CD4-positive, alpha-beta T cell treated with Interleukin-10 for 1 hour (primary cell): ENCODE results near the gene MTUS2.

Experiments
- DNase-seq: peaks from one replicate; pipeline ENCODE4 v3.0.0-alpha.2; 2020

The MTUS2 gene

GRCh38 chr13:29428310-29429181, 608.4 kb downstream of the MTUS2 start:
- no peak for DNase-seq

GRCh38 chr13:29429286-29429900, 609.3 kb downstream of the MTUS2 start:
- DNase-seq: no peak

GRCh38 chr13:29434217-29434945, 614.2 kb downstream of the MTUS2 start:
- no peak for DNase-seq

GRCh38 chr13:29435125-29435911, 615.2 kb downstream of the MTUS2 start:
- DNase-seq: no peak

- no peak for DNase-seq
These were observed 616.2 kb downstream of the MTUS2 start for GRCh38 chr13:29436291-29436690.

DNA sequence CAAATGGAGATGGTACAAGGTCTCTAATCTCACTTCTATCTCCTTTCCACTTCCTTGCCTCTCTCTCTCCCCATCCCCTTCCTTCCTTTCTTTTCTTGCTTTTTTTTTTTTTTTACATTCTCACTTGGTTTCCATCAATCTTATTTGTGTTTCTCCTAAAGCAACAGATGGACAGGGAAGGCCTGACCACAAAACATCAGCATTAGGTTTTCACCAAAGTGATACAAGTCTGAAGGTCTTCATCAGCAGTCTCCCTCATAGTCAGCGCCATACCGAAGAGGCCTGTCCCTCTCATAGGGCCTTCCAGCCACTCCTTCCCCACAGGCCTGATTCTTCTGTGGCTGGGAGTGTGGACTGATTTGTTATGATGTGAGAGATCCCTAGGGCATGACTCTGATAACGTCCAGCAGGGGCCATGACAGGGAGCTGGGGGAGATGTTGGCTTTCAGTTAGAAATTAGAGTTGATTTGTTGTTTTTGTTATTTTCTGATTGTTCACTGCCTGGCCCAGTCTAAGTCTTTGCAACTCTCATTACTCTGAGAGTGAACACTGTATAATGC, 616.7 kb downstream of the MTUS2 start:
- DNase-seq: no peak

DNA sequence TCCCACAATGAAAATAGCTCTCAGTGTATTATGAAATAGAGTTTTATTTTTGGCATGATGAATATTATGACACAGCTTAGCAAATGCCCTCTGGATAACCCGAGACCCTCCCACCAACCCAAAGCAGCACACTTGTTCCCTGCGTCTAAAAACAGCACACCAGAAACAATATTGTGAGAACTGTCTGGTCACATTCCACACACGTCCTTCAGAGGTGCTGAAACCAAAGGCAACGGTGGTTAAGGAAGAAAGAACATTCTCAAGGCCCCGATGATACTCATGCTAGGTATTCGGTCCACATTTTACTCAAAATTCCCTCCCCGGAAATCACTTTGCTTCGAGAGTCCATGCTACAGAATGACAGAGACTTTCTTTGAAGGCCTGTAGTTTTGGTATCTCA, 618.6 kb downstream of the MTUS2 start:
- no peak for DNase-seq

DNA sequence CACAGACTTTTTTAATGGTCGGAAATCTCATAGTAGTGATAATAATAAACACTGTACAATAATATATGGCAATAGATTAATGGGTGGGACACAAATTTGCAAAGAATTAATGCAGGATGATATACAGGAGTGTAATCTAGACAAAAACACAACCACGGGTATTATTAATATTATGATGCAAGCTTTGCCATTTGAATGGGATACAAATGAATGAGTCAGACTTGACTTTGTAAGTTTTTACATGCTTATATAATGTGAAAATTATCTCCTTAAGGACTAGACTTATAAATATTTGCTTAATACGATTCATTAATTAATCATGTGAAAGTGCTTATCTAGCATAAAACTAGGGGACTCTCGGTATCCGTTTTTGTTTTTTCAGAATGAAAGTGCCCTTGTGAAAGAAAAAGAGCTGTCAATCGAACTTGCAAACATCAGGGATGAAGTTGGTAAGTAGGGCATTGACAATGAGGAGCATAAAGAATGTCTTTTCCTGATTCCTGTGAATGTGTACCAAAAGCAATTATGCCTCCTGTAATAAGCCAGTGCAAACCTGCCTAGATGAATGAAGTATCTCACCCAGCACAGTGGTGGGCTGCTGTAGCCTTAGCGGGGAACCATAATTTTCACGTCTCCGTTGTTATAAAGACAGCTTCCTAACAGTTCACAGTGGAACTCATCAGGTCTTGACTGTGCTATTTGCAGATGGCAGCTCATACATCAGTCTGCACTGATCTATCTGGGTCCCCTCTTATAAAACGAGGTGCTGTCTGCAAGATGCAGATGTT, 619.7 kb downstream of the MTUS2 start:
- DNase-seq: no peak

GRCh38 chr13:29441306-29441705, 621.2 kb downstream of the MTUS2 start:
- DNase-seq: no peak

- no peak for DNase-seq
These were observed 625.9 kb downstream of the MTUS2 start for GRCh38 chr13:29446016-29446415.

DNA sequence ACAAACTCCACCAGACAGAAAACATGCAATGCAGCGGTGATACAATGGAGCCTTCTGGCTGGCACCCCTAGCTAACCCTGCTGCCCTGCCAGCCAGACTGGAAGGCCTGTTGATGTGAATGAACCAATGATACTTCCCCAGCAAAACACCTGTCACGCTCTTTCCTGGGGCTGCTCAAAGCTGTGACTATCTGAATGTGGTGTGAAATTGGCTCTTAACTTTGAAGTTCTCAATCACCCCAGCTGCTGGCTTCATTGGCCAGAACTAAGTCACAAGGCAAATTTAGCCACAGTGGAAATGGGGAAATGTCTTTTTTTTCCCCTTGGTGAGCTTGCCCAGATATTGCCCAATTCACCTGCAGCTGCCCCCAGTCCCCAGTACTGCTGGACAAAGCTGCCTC, 628.0 kb downstream of the MTUS2 start:
- no peak for DNase-seq

- DNase-seq: no peak
These were observed 629.6 kb downstream of the MTUS2 start for GRCh38 chr13:29449726-29450125.

DNA sequence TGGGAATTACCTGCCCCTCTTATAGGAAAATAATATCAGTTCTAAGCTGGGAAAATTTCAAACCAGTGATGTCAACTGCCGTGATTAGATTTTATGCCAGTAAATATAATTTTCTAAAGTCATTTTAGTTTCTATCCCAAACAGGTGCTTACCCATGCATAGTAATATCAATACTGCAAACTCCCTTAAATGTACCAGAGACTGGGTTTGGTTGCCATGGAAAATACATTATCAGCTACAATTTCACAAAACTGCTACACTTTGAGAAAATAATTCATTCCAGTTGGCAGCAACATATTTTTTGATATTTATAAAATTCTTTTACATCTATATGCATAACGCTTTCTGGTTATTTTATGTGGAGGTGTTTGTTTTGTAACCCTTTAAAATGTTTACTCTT, 631.8 kb downstream of the MTUS2 start:
- no peak for DNase-seq

DNA sequence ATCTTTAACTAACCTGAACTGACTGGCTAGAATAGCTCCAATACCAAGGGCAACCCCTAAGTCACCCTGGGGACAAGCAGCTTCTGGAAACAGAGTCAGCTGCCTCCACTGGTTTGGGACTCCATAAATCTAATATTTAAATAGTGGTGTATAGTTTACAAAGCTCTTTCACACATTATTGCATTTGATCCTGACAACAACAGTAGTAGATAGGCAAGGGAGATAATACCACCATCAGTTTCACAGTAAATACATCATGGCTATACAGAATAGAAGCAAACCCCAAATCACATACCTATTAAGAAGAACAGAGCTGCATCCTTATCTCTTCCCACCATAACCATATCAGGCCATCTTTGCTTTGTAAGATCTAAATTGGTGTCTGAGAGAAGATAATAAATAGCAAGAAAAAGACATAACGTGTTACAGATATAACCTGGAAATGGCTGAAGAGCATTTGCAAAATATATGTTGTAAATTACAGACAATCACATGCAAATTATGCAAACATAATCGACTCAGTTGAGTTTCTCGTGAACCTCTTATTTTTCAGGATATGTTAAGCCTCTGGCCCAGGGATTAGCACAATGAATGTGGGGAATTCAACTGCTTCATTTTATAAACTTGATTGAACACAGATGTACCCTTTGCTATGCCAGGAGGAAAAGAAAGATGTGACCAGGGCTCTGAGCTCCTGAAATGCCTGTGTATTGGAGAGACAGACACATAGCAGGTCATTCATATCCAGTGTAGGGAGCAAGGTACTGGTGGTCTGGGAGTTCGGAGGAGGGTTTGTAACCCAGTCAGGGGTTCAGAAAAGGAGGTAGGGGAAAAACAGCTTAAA, 632.9 kb downstream of the MTUS2 start:
- no peak for DNase-seq

DNA sequence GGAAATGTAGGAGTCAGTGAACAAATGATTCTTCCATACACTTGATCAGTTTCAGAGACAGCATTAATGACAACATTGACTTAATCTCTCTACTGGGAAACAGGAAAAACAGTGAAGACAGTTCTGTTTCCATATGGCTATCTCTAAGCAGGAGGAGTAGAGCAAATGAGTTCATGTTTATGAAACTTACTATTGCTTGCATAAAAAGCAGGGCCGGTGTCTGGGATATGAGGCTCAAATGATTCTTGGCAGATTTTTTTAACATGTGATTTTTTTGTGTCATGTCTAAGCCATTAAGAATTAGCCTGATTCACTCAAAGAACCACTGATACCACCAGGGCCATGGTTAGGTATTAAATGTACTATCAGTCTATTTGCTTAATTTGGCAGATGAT, 633.5 kb downstream of the MTUS2 start:
- no peak for DNase-seq

- DNase-seq: no peak
These were observed 634.9 kb downstream of the MTUS2 start for GRCh38 chr13:29454931-29455481.

DNA sequence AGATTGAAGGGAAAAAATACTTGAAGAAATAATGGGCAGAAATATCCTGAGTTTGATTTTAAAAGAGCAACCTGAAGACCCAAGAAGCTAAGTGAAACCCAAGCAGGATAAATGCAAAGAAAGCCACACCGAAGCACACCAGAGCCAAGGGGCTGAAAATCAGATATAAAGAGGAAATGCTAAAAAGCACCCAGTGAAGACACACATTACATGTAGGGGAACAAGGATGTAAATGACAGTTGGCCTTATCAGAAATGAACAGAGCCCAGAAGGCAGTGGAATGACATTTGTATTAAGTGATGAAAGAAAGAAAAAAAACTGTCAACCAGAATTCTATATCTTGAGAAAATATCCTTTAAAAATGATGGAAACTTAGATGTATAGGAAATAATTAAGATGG, 636.3 kb downstream of the MTUS2 start:
- DNase-seq: no peak

DNA sequence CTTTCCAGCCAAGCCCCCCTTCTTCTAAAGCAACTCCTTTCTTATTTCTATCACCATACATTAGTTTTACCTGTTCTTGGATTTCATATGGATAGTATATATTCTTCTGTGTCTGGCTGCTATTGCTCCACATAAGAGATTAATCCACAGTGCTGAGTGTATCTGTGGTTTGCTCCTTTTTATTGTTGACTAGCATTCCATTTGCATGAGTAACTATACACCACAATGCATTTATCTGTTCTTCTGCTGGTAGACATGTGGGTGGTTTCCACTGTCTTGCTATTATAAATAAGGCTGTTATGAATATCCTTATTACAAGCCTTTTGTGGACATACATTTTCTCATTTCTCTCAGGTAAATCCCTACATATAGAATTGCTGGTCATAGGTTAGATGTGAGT, 637.2 kb downstream of the MTUS2 start:
- no peak for DNase-seq

DNA sequence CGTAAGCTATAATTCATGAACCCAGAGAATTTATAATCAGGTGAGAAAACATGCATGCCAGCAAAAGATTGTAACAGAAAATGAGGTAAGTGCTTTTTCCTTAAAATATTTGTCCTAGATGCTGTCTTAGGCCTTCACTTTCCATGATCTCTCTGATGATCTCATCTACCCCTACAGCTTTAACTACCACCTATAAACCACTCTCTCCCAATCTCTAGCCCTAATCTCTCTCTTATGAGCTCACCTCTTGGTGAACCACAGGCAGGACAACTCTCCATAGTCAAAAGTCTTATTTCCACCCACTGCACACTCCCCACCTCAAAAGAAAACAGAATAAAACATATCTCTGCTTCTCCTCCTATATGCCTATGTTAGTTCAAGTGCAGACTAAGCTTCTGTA, 638.3 kb downstream of the MTUS2 start:
- no peak for DNase-seq

DNA sequence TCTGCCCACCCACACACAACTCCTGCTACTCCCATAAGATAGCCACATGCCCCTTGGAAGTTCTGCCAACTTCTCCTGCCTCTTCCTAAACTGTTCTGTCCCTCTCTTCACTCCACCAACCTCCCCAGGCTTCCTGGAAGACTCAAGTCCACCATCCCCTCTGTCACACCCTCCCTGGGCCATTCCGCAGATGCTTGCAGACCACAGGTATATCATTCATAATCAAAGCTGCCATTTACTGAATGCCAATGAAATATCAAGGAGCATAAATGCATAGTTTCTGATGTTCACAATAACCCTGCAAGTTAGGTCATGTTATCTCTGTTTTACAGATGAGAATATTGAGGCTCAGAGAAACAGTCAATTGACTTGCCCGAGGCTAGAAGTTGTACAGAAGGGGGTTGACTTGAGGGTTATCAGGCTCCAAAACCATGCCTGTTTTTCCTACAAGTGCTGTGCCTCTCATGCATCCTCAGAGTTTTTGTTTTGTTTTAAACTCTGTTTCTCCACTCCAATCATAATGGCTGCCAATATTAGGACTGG, 639.7 kb downstream of the MTUS2 start:
- no peak for DNase-seq
